Brain microvascular endothelial cell (primary cell): ENCODE data around the gene PTPN2.
A peak's percentile ranks its signal among the peaks of the same experiment; 100 is the strongest.

Source experiments
- DNase-seq: peaks from one replicate; pipeline ENCODE4 v3.0.0-alpha.2; 2020
- H3K27ac ChIP-seq: fragments of 250-450 bp; sonication (Bioruptor Pico); 2 replicates; pipeline ENCODE4 v1.5.1; 2020; ENCODE audit warnings: mild to moderate bottlenecking, moderate library complexity
- H3K27me3 ChIP-seq: fragments of 250-450 bp; sonication (Bioruptor Pico); replicated peaks from 2 replicates; pipeline ENCODE4 v1.5.1; 2020; ENCODE audit warnings: mild to moderate bottlenecking
- H3K36me3 ChIP-seq: fragments of 250-450 bp; sonication (Bioruptor Pico); replicated peaks from 2 replicates; pipeline ENCODE4 v1.5.1; 2020; ENCODE audit warnings: mild to moderate bottlenecking
- H3K4me3 ChIP-seq: 2 replicates; pipeline ENCODE4 v1.5.1; 2011; ENCODE audit warnings: low read depth, mild to moderate bottlenecking, control low read depth, low read length, moderate library complexity
- CTCF ChIP-seq: IDR thresholded peaks from 2 replicates; pipeline ENCODE4 v1.5.1; 2011; ENCODE audit warnings: low read depth, mild to moderate bottlenecking, moderate library complexity, low read length, control low read depth, inconsistent platforms; ENCODE audit errors: missing control alignments
- in situ Hi-C: cut with HindIII; loops from 2 replicates; pipeline ENCODE4 v1.10.0; 2017; ENCODE audit warnings: low sequenced_read_pairs, low pct_ligation_motif_present

PTPN2 gene

GRCh38 chr18:12928641-12929040 is 44.6 kb upstream of the PTPN2 start:
- Histone ChIP-seq H3K27me3 (no peaks in the 10 kb centered on the region), H3K27ac (no peak overlapping the region), H3K4me3 (no peak overlapping the region), H3K36me3 (no peaks in the 10 kb centered on the region)
- in situ Hi-C loops = no loop called here
- no peak for TF ChIP-seq CTCF
- DNase-seq = no peak

DNA sequence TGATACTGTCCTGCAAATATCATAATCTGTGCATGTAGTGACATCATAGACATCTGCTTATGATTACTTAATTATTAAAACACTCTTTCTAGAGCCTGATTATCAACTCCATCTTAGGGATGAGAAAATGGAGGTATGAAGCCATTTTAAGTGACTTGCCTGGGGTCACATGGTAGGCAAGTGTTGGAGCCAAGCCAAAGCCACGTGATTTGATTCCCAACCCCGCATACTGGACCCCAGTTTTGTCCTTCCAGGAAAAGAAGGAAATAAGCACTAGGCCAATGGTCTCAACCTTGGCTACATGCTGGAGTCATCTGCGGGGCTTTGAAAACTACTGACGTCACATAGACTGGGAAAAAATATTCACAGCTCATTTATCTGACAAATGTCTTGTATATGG is 44.2 kb upstream of the PTPN2 start:
- no peak for DNase-seq
- in situ Hi-C loops = no loop called here
- Histone ChIP-seq H3K36me3 (no peaks in the 10 kb centered on the region), H3K27ac (no peak overlapping the region), H3K4me3 (no peak overlapping the region), H3K27me3 (no peaks in the 10 kb centered on the region)
- TF ChIP-seq CTCF = no peak

DNA sequence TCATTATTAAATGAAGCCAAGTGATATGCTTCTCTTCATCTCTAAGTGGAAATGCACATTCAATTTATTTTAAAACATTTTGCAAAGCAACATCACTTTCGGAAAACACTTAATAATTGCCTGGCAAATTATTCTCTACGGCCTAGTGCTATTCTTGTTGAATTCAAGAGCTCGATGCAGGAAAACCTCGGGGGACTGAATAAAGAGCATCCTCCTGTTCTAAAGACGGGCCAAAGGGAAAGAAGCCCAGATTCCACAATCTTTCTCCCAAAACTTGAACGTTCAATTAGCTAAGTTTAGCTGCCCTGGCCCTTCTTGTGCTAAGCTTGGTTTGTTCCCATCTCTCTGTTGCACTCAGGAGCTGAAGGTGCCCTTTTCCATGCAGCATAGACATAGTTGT is 40.6 kb upstream of the PTPN2 start:
- TF ChIP-seq CTCF = no peak
- in situ Hi-C loops = no loop called here

GRCh38 chr18:12922266-12922665 is 38.2 kb upstream of the PTPN2 start:
- no peak overlapping the region for H3K27ac ChIP-seq
- in situ Hi-C loops = no loop called here
- no peaks in the 10 kb centered on the region for H3K36me3 ChIP-seq
- H3K27me3 ChIP-seq = no peaks in the 10 kb centered on the region
- no peak overlapping the region for H3K4me3 ChIP-seq
- TF ChIP-seq CTCF = no peak
- DNase-seq = no peak

More for the DNA sequence above, 40.6 kb upstream of the PTPN2 start:
- Histone ChIP-seq H3K4me3 (no peak overlapping the region), H3K27ac (no peak overlapping the region), H3K27me3 (no peaks in the 10 kb centered on the region), H3K36me3 (no peaks in the 10 kb centered on the region)
- no peak for DNase-seq

DNA sequence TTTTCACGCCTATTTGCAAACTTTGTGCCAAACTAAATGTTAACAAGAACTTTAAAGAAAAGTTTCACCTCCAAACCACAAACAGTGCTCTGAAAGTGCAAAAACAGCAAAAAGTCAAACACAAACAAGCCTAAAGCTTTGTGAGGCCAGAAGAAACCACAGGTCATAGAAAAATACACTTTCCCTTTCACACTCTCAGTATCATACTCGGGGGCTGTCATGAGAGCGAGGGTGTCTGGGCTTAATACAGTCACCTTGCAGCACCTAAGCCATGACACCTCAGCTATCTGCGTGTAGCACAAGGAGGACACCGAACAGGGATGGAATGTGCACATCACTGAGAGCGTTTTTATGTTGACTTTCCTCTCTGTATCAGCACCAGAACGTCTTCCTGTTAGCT is 37.1 kb upstream of the PTPN2 start:
- Histone ChIP-seq H3K4me3 (no peak overlapping the region), H3K27me3 (no peaks in the 10 kb centered on the region), H3K27ac (no peak overlapping the region), H3K36me3 (no peaks in the 10 kb centered on the region)
- no peak for TF ChIP-seq CTCF
- in situ Hi-C loops = no loop called here
- DNase-seq = no peak

GRCh38 chr18:12911929-12912703 is 28.1 kb upstream of the PTPN2 start:
- Histone ChIP-seq H3K4me3 (peak overlapping the region; percentile 17), H3K27ac (no peak overlapping the region), H3K27me3 (no peaks in the 10 kb centered on the region), H3K36me3 (no peaks in the 10 kb centered on the region)
- DNase-seq = no peak
- in situ Hi-C loops = no loop called here
- TF ChIP-seq CTCF = no peak
